NCI-H345 treated with DMSO at 0.1 percent for 48 hours (cell line): ENCODE measurements around the gene PRPF40B.

Experiments
- DNase-seq: peaks from one replicate; lab custom pipeline; 2025; ENCODE audit not compliant: unreplicated experiment; lab: John Stamatoyannopoulos, UW

The PRPF40B gene

DNA sequence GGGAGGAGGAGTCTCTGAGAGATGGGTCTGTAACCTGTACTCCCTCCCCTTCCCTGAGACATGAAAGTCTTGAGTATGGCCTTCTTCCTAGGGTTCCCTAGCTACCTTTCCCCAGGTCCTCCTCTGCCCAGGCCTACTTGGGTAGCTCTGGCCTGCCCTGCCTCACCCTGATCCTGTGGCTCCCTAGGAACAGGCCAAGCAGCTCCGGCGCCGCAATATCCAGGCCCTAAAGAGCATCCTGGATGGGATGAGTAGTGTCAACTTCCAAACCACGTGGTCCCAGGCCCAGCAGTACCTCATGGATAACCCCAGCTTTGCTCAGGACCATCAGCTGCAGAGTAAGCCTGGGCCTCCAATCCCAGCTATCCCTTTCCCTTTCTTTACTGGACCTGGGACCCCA lies 12.3 kb downstream of the PRPF40B start:
- no peak for DNase-seq

DNA sequence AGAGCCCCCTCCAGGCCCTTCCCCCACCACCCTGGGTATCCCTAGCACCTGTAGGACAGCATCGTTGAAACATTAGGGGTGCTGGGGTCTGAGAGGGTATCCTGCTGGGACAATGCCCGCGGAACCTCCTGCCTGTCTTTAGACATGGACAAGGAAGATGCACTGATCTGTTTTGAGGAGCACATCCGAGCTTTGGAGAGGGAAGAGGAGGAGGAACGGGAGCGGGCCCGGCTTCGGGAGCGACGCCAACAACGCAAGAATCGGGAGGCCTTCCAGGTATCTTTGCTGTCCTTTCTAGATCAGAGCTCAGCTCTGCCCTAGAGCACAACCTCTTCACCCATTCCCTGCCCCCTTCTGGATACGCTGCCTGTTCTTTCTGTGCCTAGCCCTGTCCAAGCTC lies 13.2 kb downstream of the PRPF40B start:
- no peak for DNase-seq

DNA sequence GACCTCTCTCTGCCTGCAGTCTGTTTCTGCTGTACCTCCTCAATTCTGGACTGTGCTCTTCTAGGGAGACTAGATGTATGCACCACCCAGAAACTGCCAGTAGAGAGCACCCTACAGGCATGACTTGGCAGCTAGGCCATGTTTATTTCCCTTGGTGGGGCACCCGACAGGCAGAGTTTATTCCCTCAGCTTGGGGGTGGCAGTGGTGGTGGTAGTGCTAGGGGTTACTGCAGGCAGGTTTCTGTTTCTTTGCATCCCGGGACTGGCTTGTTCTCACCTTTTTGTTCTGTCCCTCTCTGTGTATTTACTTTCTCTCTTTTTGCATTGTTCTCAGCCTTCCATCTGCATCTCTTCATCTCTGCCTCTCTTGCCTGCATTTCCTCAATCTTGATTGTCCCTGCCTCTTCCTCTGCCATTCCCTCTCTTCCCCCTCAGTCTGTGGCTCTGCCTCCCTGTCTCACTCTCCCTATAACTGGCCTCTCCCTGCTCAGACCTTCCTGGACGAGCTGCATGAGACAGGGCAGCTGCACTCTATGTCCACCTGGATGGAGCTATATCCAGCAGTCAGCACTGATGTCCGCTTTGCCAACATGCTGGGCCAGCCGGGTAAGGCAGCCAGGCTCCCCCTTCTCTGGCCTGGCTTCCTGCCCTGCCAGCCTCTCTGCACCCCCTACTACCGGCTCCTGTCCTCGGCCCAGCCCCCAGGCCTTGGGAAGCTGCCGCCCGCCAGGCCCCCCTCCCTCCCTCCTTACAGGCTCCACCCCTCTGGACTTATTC lies 13.8 kb downstream of the PRPF40B start:
- DNase-seq: no peak

DNA sequence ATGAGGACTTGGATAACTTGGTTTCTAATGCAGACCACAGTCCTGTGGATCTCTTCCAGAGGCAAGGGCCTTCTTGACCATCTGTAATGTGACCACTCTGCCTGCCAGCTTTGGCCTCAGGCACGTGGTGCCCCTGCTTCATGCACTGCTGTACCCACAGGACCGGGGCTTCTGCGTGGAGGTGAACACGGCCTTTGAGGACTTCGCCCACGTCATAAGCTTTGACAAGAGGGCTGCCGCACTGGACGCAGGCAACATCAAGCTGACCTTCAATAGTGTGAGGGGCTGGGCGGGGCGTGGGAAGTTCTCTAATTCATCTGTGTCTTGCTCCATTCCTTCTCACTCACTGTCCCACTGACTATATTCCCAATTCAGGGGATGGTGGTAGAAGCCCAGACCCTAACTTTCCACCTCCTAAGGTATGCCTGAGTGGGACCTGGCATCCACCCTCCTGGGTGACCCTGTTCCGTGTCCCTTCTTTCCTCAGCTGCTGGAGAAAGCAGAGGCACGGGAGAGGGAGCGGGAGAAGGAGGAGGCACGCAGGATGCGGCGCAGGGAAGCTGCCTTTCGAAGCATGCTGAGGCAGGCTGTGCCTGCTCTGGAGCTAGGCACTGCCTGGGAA lies 18.5 kb downstream of the PRPF40B start:
- no peak for DNase-seq

DNA sequence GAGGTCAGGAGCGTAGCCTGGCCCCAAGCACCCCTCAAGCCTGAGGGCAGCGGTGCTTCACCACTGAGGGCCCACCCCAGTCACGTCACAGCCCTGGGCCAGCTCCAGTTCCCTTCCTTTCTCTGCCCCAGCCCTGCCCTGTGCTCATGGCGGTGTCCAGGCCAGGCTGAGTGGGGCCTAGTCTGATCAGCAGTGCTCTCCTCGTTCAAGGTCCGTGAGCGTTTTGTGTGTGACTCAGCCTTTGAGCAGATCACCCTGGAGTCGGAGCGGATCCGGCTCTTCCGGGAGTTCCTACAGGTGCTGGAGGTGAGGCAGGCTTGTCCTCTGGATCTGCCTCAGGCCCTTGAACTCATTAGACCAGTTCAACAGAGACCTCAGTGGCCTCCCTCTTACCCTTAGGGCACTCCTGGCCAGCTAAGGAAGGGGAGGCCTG lies 19.0 kb downstream of the PRPF40B start:
- no peak for DNase-seq

DNA sequence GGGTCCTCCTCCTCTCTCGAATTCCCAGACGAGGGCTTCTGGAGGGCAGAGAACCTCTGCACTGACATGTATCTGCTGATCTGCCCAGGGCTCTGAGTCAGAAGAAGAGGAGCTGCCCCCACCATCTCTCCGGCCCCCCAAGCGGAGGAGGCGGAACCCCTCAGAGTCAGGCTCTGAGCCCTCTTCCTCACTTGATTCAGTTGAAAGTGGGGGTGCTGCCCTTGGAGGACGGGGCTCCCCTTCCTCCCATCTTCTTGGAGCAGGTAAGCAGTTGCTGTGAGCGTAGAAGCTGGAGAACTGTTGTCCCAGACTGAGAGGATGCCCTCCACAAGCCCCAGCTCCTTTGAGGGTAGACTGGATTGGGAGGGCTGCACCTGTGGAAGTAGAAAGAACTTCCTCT lies 19.8 kb downstream of the PRPF40B start:
- DNase-seq: no peak

DNA sequence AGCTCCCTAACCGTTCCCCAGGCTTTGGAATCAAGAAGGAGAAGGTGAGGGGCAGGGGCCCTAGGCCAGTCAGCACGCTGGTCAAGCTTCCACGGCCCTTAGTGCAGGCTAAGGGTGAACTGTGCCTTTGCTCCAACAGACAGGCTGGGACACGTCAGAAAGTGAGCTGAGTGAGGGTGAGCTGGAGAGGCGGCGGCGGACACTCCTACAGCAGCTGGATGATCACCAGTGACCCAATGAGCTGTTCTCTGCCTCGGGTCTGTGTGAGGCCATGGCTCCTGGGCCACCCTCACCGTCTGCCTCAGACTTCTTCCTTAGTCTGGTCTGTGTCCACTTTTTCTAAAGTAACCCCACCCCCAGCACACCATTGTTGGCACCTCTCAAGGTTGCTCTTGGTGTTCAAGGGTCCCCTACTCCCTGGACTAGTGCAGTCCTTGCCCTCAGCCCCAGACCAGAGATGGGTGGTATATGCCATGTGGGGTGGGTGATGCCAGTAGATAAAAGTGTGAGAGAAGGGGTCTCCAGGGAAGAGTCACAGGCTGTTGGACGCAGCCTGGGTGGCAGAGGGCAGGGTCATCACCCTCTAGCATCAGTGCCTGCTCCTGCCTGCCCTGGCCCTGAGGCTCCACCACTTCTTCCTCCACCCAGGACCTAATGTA lies 20.7 kb downstream of the PRPF40B start:
- DNase-seq: no peak

DNA sequence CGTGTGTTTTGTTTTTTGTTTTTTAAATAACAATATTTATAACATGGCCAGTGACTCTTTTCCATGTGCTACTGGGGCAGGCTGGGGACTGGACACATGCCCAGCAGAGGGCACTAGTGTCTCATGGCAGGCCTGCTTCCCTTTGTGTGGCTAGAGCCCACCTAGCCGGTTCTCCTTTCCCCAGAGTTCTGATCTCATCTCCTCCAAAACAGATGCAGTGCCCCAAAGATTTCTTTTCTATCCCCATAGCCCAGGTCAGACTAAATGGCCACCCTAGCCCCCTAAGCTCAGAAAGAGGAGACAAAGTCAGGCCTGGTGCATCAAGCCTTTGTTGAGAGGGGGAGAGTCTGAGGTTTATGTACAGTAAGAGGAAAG lies 21.2 kb downstream of the PRPF40B start:
- DNase-seq: no peak

DNA sequence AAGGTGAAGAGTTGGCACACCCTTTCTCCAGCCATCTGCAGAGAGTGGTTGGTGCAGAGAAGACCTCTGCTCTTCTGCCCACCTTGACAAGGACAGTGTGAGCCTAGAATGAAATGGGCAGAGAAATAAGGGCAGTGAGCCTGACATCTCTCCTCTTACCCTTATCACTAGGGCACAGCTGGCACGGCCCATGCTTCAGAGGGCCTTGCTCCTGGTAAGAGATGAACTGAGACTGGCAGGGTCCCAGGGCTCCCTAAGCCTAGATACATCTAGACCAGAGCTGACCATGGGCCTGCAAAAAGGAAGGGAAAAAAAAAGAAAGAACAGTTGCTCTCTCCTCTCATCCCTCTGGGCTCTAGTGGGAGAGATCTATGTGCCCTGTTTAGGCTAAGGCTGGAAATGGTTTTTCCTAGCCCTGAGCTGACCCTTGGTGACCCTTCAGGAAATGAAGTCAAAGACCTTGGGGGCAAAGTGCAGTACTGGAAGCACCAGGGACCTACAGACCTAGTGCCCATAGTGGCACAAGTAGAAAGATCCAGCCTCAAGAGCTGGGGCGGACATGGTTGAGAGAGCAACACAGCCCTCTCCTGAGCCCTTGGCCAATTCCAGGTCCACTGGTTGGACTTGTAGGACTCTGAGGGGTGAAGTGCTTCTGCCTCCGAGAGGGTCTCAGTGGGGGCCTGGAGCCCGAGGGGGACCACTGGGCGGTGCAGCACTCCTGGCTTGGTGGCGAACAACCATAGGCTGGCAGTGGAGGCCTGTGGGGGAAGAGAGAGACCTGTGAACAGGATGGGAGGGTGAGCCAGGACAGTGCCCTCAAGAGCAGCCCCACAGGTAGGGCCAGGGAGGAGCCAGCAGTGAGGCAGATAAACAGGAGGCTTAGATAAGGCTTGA lies 22.0 kb downstream of the PRPF40B start:
- DNase-seq: no peak

DNA sequence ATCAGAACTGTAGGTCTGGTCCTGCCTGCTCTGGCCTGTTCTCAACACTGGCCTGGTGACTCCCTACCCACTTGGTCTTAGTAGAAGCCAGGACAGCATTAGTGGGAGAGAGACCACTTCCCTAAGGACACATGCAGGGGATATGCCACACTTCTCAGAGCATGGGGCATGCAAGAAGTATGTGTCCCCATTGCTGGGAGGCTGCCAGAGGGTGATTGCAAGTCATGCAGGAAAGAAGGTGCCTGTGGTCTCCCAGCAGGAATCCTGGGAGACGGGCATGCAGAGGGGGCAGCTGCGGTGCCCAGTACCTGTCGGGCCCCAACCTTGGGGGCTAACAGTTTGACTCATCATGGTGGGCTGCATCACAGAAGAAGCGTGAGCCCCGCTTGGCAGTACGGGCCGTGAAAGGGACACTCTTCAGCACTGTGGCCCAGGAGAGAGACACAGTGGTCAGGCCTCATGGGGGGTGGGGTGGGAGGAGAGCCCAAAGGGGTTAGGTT lies 23.0 kb downstream of the PRPF40B start:
- no peak for DNase-seq

DNA sequence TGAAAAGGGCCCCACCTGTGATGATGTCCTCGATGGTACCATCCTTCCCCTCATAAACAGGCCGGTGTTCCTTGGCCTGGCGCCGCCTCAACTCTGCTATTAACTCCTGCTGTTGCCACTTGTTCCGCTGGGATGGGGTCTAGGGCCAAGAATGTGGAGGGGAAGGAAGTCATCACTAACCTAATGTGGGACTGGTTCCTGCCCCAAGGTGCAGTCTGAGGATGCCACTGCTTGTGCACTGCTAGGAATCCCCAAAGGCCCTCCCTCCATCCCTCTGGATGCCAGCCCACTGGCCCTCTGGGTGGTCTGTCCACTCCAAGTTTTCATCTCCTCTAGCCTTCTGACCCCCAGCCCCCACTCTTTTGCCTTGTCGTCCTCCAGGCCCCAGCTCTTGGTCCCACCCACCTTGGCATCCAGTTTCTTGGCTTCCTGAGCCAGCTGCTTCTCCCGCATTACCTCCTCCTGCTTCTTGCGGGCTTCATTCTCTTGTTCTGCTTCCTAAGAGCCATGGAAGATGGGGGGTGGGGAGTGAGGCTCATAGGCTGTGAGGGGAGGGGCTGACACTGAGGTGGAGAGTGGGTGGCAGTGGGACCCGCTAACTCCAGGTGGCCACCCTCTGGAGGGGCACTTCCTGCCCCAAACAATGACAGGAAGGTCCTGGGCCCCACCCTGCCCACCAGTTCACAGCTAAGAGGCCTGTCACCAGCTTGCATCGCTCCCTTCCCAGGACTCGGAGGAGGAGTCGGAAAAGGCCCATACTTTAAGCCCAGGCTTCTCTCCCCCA lies 23.7 kb downstream of the PRPF40B start:
- DNase-seq: no peak

DNA sequence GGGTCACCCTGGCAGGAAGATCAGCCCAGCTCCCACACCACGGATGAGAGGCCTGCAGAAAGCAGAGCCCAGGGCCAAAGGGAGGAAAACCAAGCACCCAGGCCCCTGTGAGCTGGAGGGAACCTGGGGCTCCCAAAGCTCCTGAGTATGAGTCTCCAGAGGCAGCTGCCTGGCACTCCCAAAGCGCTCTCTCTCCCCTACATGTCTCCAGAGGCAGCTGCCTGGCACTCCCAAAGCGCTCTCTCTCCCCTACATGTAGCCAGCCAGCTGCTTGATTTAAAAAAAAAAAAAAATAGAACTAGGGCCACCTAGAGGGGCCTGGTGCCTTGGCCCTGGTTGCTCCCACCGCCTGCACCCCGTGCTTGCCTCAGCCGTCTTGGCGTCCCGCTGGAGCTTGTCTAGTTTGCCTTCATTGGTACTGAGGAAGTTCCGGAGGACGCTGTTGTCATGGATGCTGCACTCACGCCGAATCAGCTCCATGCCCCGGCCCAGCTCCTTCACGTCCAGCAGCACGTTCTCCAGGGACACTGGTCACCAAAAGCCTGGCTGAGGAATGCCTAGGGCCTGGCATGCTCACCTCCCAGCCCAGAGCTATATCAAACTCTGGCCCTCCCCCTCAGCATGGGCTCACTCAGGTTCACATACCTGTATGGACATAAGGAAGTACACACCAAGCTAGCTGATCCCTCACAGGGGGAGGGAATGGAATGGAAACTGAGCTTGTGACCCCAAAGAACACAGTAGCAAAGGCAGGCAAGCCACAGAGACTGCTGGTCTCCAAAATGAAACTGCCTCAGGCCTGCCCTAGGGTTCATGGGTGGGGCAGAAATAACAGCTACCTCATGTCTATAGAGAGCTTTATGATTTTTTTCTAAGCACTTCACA lies 24.7 kb downstream of the PRPF40B start:
- DNase-seq: no peak

DNA sequence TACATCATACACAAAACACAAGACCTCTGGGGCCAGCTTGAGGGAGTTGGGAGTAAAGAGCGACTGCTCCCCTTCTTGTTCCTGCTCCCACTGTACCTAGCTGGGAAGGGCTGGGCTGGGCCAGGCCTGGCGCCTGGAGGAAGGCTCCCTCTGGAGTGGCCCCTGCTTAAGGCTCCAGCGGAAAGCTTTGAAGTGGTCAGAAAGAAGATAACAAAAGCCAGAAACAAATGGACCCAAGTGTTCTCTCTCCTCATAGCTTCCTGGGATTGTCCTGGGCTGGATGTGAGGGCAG lies 25.3 kb downstream of the PRPF40B start:
- DNase-seq: no peak

DNA sequence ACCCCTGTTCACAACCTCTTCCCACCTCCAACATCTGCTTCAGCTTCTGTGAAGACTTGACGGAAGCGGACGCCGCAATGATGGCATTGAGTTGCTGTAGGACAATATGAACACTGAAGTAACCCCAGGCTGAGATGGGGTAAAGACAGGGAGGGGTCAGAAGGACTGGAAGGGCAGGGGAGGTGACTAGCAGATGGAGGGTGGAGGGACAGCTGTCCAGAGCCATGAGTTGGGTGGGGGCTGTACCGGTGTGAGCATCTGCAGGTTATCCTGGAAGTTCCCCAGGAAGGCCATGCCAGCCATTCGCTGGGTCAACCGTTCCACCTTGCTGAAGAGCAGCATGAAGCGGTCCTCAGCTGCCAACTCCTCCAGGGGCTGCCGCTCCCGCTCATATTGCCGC lies 26.1 kb downstream of the PRPF40B start:
- DNase-seq: no peak

DNA sequence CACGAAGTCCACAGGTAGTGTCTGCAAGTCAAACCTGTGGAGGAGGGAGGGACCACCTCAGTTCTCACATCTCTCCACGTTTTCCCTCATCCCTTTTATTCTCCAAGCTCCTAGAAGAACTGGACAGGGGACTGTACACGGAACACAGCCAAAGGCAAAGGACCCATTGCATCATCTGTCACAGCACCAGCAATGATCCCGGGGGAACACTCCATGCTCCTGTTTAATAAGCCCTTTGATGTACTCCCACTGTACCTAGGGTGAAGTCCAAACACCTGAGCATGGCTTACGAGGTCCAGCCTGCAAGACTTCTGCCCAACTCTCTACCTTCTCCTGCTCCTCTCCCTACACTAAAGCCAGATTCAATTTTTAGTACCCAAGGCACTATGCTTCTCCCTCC lies 26.5 kb downstream of the PRPF40B start:
- no peak for DNase-seq

DNA sequence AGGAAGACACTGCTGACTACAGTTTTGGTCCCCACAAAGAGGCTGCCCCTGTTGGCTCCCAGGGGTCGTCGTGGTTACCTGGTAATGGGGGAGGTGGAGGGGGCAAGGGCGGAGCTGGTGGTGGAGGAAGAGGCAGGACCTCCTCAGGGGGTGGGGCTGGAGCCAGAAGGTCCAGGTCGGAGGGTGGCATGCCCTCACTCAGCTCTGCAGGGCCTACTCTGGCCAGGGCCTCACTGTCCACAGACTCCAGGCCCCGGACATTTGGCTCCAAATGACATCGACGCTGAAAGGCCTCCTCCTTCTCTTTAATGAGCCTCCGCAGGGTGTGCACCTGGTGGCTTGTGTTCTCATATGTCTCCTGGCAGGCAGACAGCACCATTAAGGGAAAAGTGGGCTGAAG lies 28.5 kb downstream of the PRPF40B start:
- DNase-seq: no peak

DNA sequence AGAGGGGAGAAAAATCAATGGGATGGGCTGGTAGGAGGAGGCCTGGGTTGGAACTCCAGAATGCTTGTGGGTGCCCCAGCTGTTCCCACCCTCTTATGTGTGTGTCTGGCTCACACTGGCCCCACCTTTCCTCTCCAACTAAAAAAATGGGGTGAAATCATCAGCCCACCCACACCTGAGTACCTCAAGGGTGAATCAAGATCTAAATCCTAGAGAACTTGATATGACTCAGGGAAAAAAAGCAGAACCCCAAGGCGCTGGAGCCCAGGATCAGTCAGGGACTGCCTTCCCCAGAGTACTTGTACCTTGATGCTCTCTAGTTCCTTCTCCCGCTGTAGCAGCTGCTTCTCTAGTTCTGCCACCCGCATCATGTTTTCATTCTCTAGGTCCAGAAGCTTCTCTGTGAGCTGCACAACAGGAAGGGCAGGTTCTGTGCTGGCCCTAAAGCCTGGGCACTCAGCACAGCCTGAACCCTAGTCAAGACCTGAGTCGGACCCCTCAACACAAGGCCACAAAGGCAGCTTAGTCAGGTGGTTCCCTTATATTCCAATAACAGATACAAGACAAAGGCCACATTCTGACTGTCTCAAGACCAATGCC lies 29.7 kb downstream of the PRPF40B start:
- no peak for DNase-seq

DNA sequence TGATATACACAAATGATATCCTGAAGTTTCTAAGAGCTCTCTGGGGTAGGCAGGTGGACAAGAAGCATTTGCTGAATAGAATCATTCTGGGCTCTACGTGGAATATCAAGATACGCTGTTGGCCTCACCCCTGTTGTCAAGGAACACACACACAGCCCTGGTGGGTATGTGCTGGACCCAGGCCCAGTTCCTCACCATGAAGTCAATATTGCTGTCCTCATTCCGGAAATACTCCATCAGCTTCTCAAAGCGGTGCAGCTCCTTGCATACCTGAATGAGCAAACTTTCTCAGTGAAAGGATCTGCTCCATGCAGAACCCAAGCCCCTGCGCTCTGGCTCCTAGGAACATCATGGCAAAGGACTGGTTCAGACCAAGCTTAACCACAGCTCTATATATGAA lies 31.4 kb downstream of the PRPF40B start:
- no peak for DNase-seq

DNA sequence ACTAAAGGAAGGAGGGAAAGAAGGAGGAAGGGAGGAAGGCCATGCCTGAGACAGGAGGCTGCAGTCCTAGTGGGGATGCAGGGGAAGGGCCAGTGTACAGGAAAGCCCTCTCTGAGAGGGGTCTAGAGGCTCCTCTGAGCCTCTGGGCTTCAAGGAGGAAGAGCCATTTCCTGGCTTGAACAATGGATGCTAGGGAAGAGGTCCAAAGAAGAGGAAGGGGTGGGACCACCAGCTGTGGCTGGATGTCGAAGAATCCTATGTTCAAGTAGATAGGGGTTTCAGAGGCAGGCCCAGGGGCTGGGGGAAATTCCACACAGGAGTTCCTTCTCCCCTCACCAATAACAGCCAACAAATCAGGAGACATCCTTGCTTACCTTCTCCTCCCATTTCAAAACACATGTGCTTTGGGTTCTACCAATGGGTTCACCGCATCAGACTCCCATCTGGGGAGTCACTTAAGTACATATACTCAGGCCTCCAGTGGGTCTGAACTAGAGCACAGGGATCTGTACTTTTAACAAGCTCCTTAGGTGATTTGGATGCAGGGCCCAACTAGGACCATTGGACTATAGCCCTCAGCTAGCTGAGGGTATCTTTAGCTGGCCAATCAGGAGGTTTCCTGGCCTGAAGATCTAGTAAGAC lies 32.4 kb downstream of the PRPF40B start:
- DNase-seq: no peak
